ENCODE data around the gene CELF3. TPM values are rescaled to one million over a fixed set of nuclear protein-coding genes. Genes with fewer than 3 reads are reported as not detected.
A peak's percentile ranks its signal among the peaks of the same experiment; 100 is the strongest.

Gene CELF3
- total RNA-seq: 0.04 TPM
- polyA plus RNA-seq (ENCODE audit: insufficient read depth in 1 of 8, insufficient read length in 8 of 8, low replicate concordance in 1 of 8): 1 to 10 TPM in 2 of 8 donors, under 1 TPM in 6; 0.43 to 2.0 (median 0.74) TPM
- long read RNA-seq, donor 1: 0 reads
- long read RNA-seq, donor 2: 0 reads
- long read RNA-seq, donor 3: 0 reads
- long read RNA-seq, donor 4: 0 reads
- long read RNA-seq, donor 5: 0 reads
- long read RNA-seq, donor 6: 0 reads
- long read RNA-seq, donor 7: 0 reads
- long read RNA-seq, donor 8: 0 reads
- long read RNA-seq, donor 9: 0 reads
- long read RNA-seq, donor 10: 0 reads
- long read RNA-seq, donor 11: 0 reads

- DNase-seq: peak; percentile 42
- 2% methylated on average over 14 of the region's 27 CpGs for WGBS (ENCODE audit: insufficient coverage)
- H3K27me3 ChIP-seq (ENCODE audit: control insufficient read depth, insufficient read depth, low read length): peaks cover 64% of the 10 kb centered on the region
Observed at GRCh38 chr1:151716771-151717631, at the start of gene CELF3. CELF3 (minus strand) TSS chr1:151716803; CDS start chr1:151716020, 783 bp downstream.

GRCh38 chr1:151763990-151764389, 47.4 kb upstream of the CELF3 start:
- peaks cover 28% of the 10 kb centered on the region for H3K36me3 ChIP-seq (ENCODE audit: control insufficient read depth, insufficient read depth, low read length)
- H3K9me3 ChIP-seq (replicated peaks; ENCODE audit: control insufficient read depth, low read depth, low read length): no peaks in the 10 kb centered on the region
- peak overlapping the region; percentile 87 for H3K27ac ChIP-seq (ENCODE audit: low read length)
- 54% methylated on average over 8 of the region's 10 CpGs for WGBS (ENCODE audit: insufficient coverage)
- peak overlapping the region; percentile 76 for H3K4me3 ChIP-seq (ENCODE audit: low read length)
- no peak for DNase-seq
- H3K27me3 ChIP-seq (ENCODE audit: control insufficient read depth, insufficient read depth, low read length): no peaks in the 10 kb centered on the region
- H3K4me1 ChIP-seq (ENCODE audit: control insufficient read depth, insufficient read depth, low read length): peaks cover 7% of the 10 kb centered on the region

More at GRCh38 chr1:151716771-151717631, at the start of gene CELF3:
- H3K9me3 ChIP-seq (replicated peaks; ENCODE audit: control insufficient read depth, low read depth, low read length): no peaks in the 10 kb centered on the region
- no peak within 1 kb of the TSS for H3K27ac ChIP-seq (ENCODE audit: low read length)
- peaks cover 27% of the 10 kb centered on the region for H3K4me1 ChIP-seq (ENCODE audit: control insufficient read depth, insufficient read depth, low read length)
- H3K36me3 ChIP-seq (ENCODE audit: control insufficient read depth, insufficient read depth, low read length): no peaks in the 10 kb centered on the region
- no peak within 1 kb of the TSS for H3K4me3 ChIP-seq (ENCODE audit: low read length)

GRCh38 chr1:151762941-151763921, 46.6 kb upstream of the CELF3 start, which contains the start of gene MRPL9:
MRPL9 (minus strand) TSS chr1:151763496; CDS start chr1:151763479, 17 bp downstream.
- Histone ChIP-seq H3K27me3 (ENCODE audit: control insufficient read depth, insufficient read depth, low read length) (no peaks in the 10 kb centered on the region), H3K4me1 (ENCODE audit: control insufficient read depth, insufficient read depth, low read length) (peaks cover 7% of the 10 kb centered on the region), H3K9me3 (replicated peaks; ENCODE audit: control insufficient read depth, low read depth, low read length) (no peaks in the 10 kb centered on the region), H3K36me3 (ENCODE audit: control insufficient read depth, insufficient read depth, low read length) (peaks cover 34% of the 10 kb centered on the region), H3K27ac (ENCODE audit: low read length) (peak within 1 kb of the TSS; percentile 87), H3K4me3 (ENCODE audit: low read length) (peak within 1 kb of the TSS; percentile 76)
- under 1% methylated on average over 61 of the region's 68 CpGs for WGBS (ENCODE audit: insufficient coverage)
- peak; percentile 90 for DNase-seq

- Histone ChIP-seq H3K27me3 (ENCODE audit: control insufficient read depth, insufficient read depth, low read length) (no peaks in the 10 kb centered on the region), H3K9me3 (replicated peaks; ENCODE audit: control insufficient read depth, low read depth, low read length) (no peaks in the 10 kb centered on the region), H3K36me3 (ENCODE audit: control insufficient read depth, insufficient read depth, low read length) (peaks cover 49% of the 10 kb centered on the region), H3K4me1 (ENCODE audit: control insufficient read depth, insufficient read depth, low read length) (peaks cover 7% of the 10 kb centered on the region), H3K27ac (ENCODE audit: low read length) (no peak overlapping the region), H3K4me3 (ENCODE audit: low read length) (no peak overlapping the region)
- WGBS (ENCODE audit: insufficient coverage): 86% methylated on average over 3 of the region's 7 CpGs
- DNase-seq: no peak
Observed at GRCh38 chr1:151760597-151761385, 44.2 kb upstream of the CELF3 start.

GRCh38 chr1:151759241-151759640, 42.6 kb upstream of the CELF3 start:
- peaks cover 7% of the 10 kb centered on the region for H3K4me1 ChIP-seq (ENCODE audit: control insufficient read depth, insufficient read depth, low read length)
- H3K4me3 ChIP-seq (ENCODE audit: low read length): no peak overlapping the region
- no peak for DNase-seq
- H3K9me3 ChIP-seq (replicated peaks; ENCODE audit: control insufficient read depth, low read depth, low read length): no peaks in the 10 kb centered on the region
- H3K36me3 ChIP-seq (ENCODE audit: control insufficient read depth, insufficient read depth, low read length): peaks cover 55% of the 10 kb centered on the region
- no peaks in the 10 kb centered on the region for H3K27me3 ChIP-seq (ENCODE audit: control insufficient read depth, insufficient read depth, low read length)
- H3K27ac ChIP-seq (ENCODE audit: low read length): no peak overlapping the region

GRCh38 chr1:151756291-151756690, 39.7 kb upstream of the CELF3 start:
- WGBS (ENCODE audit: insufficient coverage): no CpG with 5 or more reads among the region's 1 CpG
- Histone ChIP-seq H3K27ac (ENCODE audit: low read length) (no peak overlapping the region), H3K4me3 (ENCODE audit: low read length) (no peak overlapping the region), H3K36me3 (ENCODE audit: control insufficient read depth, insufficient read depth, low read length) (peaks cover 45% of the 10 kb centered on the region), H3K27me3 (ENCODE audit: control insufficient read depth, insufficient read depth, low read length) (no peaks in the 10 kb centered on the region), H3K9me3 (replicated peaks; ENCODE audit: control insufficient read depth, low read depth, low read length) (no peaks in the 10 kb centered on the region), H3K4me1 (ENCODE audit: control insufficient read depth, insufficient read depth, low read length) (no peaks in the 10 kb centered on the region)
- DNase-seq: no peak

- no peak overlapping the region for H3K27ac ChIP-seq (ENCODE audit: low read length)
- whole genome bisulfite sequencing (ENCODE audit: insufficient coverage): 90% methylated on average over 3 of the region's 4 CpGs
- peaks cover 12% of the 10 kb centered on the region for H3K9me3 ChIP-seq (replicated peaks; ENCODE audit: control insufficient read depth, low read depth, low read length)
- H3K4me1 ChIP-seq (ENCODE audit: control insufficient read depth, insufficient read depth, low read length): no peaks in the 10 kb centered on the region
- H3K36me3 ChIP-seq (ENCODE audit: control insufficient read depth, insufficient read depth, low read length): no peaks in the 10 kb centered on the region
- peaks cover 7% of the 10 kb centered on the region for H3K27me3 ChIP-seq (ENCODE audit: control insufficient read depth, insufficient read depth, low read length)
- H3K4me3 ChIP-seq (ENCODE audit: low read length): no peak overlapping the region
- no peak for DNase-seq
Observed at GRCh38 chr1:151741516-151741915, 24.9 kb upstream of the CELF3 start.

- no peak overlapping the region for H3K4me3 ChIP-seq (ENCODE audit: low read length)
- no peaks in the 10 kb centered on the region for H3K4me1 ChIP-seq (ENCODE audit: control insufficient read depth, insufficient read depth, low read length)
- peaks cover 12% of the 10 kb centered on the region for H3K9me3 ChIP-seq (replicated peaks; ENCODE audit: control insufficient read depth, low read depth, low read length)
- H3K36me3 ChIP-seq (ENCODE audit: control insufficient read depth, insufficient read depth, low read length): no peaks in the 10 kb centered on the region
- WGBS (ENCODE audit: insufficient coverage): 67% methylated on average over 2 of the region's 3 CpGs
- H3K27me3 ChIP-seq (ENCODE audit: control insufficient read depth, insufficient read depth, low read length): peaks cover 2% of the 10 kb centered on the region
- DNase-seq: no peak
- no peak overlapping the region for H3K27ac ChIP-seq (ENCODE audit: low read length)
Observed at GRCh38 chr1:151739590-151740355, 23.2 kb upstream of the CELF3 start.

GRCh38 chr1:151737479-151737878, 20.9 kb upstream of the CELF3 start:
- Histone ChIP-seq H3K9me3 (replicated peaks; ENCODE audit: control insufficient read depth, low read depth, low read length) (peaks cover 12% of the 10 kb centered on the region), H3K36me3 (ENCODE audit: control insufficient read depth, insufficient read depth, low read length) (no peaks in the 10 kb centered on the region), H3K27ac (ENCODE audit: low read length) (no peak overlapping the region), H3K4me3 (ENCODE audit: low read length) (no peak overlapping the region), H3K27me3 (ENCODE audit: control insufficient read depth, insufficient read depth, low read length) (peaks cover 7% of the 10 kb centered on the region), H3K4me1 (ENCODE audit: control insufficient read depth, insufficient read depth, low read length) (no peaks in the 10 kb centered on the region)
- no peak for DNase-seq

Data from muscle of leg (tissue), 16 donors.